Fibroblast of gingiva (primary cell): ENCODE results near the gene GSTM4.
"Not testable (repeated sequence)": the region's sequence is repeated elsewhere in the genome, so short reads cannot be mapped to it uniquely, and the experiment has no call there.

Experiments
- DNase-seq: peaks from one replicate; pipeline ENCODE4 v3.0.0-alpha.2; 2011; ENCODE audit warnings: low read depth

Gene GSTM4

GRCh38 chr1:109668123-109668775 lies 12.3 kb downstream of the GSTM4 start:
- DNase-seq: peak; percentile 0

DNA sequence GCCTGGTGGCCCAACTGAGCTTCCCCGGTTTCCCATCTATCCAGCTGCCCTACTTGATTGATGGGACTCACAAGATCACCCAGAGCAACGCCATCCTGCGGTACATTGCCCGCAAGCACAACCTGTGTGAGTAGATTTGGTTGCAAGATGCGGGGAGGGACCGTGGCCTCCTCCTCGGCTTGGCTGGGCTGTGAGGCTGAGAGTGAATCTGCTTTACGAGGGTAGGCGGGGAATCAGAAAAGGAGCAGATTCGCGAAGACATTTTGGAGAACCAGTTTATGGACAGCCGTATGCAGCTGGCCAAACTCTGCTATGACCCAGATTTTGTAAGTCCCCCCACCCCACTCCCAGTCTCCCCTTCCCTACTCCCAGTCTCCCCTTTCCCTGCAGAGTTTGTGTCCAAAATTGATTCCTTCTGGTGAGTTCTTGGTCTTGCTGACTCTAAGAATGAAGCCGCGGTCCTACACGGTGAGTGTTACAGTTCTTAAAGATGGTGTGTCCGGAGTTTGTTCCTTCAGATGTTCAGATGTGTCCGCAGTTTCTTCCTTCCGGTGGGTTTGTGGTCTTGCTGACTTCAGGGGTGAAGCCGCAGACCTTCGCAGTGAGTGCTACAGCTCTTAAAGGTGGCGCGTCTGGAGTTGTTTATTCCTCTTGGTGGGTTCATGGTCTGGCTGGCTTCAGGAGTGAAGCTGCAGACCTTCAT lies 13.5 kb downstream of the GSTM4 start:
- peak; percentile 0 for DNase-seq

- not testable (repeated sequence) for DNase-seq
Observed at GRCh38 chr1:109669949-109670302, 14.0 kb downstream of the GSTM4 start.

DNA sequence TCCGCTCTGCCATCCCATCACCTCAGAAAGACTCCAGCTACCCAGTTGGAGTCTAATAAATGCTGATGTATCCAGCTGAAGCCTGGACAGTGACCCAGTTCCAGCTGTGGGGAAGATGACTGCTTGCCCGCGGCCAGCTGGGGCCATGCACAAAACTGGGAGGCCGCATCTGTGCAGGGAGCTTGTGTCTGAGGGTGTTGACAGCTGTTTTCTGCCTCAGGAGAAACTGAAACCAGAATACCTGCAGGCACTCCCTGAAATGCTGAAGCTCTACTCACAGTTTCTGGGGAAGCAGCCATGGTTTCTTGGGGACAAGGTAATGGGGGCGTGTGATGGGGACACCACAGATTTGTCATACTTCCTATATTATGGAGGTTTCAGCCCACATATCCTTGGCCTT lies 15.2 kb downstream of the GSTM4 start:
- peak; percentile 0 for DNase-seq

DNA sequence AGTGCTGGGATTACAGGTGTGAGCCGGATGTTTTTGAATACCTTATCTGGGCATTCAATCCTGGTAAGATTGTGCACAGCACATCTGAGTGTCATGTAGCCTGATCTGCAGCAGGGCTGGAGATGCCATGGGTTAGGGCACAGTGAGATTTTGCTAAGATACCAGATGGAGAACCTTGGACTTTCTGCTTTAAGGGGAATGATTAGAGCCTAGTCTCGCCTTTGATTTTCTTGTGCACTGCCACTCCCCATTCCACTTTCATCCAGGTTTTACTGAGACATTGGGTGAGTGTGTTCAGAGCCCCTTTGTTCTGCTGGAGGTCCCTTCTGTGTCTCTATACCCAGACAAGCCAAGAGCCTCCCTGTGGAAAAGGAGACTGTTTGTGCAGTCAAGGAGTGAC lies 18.0 kb downstream of the GSTM4 start:
- DNase-seq: not testable (repeated sequence)

DNA sequence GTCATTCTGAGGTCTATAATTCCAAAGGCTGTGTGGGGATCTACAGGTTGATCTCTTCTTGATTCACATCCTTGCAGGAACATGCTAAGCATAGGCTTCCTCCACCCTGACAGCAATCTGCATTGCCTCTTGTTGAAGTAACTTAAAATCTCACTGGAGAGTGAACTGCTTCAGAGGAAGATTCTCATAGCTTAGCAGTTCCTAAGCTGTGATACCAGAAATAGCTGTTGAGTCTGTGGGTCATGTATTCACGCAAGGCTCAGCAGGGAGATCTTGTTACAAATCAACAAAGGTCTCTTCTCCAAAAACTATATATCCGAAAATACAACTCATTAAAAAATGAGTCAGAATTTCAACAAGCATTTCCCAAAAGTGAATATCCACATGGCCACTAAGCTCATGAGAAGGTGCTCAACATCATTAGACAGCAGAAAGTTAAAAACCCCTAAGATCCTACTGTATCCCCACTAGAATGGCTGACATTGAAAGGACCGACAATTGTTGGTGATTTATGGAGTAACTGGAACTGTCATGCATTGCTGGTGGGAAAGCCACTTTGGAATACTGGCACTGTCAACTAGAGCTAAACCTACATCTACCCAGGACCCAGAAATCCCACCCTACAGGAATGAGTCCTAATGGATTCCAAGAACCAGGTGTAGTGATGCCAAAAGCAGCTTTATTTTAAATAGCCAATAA lies 20.9 kb downstream of the GSTM4 start:
- peak; percentile 2 for DNase-seq

GRCh38 chr1:109677459-109677858 lies 21.6 kb downstream of the GSTM4 start:
- DNase-seq: peak; percentile 0

DNA sequence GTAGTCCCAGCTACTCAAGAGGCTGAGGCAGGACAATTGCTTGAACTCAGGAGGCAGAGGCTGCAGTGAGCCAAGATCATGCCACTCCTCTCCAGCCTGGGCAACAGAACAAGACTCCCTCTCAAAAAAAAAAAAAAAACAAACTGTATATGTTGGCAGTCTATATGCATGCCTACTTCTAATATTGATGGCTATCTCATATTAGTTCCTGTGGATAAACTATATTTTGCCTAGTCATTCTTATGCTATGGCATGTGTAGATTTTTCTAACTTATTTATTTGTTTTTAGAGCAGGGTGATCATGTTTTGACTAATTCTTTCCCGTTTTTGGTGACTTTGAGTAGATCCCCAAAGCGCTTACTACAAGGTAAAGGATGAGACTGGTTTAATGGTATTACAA lies 22.7 kb downstream of the GSTM4 start:
- not testable (repeated sequence) for DNase-seq

DNA sequence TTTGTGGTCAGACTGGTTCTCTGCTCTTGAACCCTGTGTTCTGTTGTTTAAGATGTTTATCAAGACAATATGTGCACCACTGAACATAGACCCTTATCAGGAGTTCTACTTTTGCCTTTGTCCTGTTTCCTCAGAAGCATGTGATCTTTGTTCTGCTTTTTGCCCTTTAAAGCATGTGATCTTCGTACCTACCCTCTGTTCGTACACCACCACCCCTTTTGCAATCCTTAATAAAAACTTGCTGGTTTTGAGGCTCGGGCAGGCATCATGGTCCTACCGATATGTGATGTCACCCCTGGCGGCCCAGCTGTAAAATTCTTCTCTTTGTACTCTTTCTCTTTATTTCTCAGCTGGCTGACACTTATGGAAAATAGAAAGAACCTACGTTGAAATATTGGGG lies 28.9 kb downstream of the GSTM4 start:
- DNase-seq: not testable (repeated sequence)

DNA sequence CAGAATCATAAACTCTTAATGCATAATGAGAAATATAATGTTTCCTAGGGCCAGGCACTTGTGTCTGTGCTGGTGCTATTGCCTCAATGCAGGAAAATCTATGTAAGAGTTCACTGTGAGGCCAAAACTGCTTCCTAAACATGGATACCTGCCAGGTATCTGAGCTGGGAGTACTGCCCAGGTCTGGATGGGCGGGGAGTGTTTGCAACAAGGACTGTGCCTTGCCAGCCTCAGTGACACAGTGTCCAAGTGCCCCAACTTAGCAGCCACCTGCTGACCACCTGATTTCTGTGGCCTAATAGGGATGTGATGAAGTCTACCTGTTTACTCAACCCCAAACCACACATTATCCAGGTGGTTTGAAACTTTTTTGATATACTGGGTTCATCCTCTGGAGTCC lies 29.5 kb downstream of the GSTM4 start:
- not testable (repeated sequence) for DNase-seq

DNA sequence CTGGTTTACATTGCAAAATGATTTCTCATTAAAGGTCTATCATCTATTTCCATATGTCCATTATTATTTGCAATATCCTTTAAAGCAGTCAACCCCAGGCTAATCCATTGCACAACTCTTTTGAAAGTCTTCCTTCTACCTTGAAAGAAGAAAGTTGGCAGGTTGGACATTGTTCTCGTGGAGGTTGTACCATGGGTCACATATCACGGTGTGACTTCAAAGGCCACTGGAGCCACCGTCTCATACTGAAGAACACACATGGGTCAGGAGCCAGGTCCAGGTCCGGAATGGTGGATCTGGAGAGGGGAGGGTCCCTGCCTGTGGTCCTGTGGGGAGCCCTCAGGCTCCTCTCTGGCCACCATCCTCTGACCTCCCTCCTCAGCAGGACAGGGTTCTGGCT lies 30.0 kb downstream of the GSTM4 start:
- DNase-seq: not testable (repeated sequence)

DNA sequence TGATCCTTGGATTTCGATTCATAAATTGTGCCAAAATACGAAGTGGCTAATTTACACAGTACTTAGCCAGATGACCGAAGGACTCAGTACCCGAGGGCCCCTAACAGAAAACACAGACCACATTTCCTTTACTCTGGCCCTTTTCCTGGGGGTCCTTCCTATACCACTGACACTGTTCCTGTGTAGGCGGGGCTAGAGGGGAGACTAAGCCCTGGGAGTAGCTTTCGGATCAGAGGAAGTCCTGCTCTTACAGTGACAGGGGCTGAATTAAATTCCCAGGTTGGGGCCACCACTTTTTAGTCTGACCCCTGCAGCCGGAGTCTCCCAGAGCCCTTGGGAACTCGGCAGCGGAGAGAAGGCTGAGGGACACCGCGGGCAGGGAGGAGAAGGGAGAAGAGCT lies 31.2 kb downstream of the GSTM4 start:
- DNase-seq: not testable (repeated sequence)

- no peak for DNase-seq
Observed at GRCh38 chr1:109687641-109688499, 32.0 kb downstream of the GSTM4 start, which contains the start of gene GSTM1. GSTM1 (plus strand) TSS chr1:109687817; CDS start chr1:109687874, 57 bp downstream.

DNA sequence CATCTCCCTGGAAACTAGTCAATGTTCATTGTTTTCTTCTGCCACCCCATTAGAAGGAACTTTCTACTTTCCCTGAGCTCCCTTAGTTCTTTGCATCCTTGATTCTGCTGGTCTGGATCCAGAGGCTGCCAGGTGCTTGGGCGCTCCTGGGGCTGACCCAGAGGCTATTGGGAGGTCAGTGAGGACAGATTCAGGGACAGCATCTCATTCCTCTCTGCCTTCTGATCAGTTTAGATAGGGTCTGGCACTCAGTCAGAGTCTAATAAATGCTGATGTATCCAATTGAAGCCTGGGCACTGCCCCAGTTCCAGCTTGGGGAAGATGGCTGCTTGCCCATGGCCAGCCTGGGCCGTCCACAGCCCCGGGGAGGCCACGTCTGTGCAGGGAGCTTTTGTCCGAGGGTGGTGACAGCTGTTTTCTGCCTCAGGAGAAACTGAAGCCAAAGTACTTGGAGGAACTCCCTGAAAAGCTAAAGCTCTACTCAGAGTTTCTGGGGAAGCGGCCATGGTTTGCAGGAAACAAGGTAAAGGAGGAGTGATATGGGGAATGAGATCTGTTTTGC lies 34.0 kb downstream of the GSTM4 start:
- no peak for DNase-seq

- no peak for DNase-seq
Observed at GRCh38 chr1:109691759-109692158, 35.9 kb downstream of the GSTM4 start.

- not testable (repeated sequence) for DNase-seq
Observed at GRCh38 chr1:109694400-109694799, 38.5 kb downstream of the GSTM4 start.

DNA sequence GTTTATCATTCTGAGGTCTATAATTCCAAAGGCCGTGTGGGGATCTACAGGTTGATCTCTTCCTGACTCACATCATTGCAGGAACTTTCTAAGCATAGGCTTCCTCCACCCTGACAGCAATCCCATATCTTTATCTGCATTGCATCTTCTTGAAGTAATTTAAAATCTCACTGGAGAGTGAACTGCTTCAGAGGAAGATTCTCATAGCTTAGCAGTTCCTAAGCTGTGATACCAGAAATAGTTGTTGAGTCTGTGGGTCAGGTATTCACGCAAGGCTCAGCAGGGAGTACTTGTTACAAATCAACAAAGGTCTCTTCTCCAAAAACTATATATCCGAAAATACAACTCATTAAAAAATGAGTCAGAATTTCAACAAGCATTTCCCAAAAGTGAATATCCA lies 39.2 kb downstream of the GSTM4 start:
- not testable (repeated sequence) for DNase-seq

DNA sequence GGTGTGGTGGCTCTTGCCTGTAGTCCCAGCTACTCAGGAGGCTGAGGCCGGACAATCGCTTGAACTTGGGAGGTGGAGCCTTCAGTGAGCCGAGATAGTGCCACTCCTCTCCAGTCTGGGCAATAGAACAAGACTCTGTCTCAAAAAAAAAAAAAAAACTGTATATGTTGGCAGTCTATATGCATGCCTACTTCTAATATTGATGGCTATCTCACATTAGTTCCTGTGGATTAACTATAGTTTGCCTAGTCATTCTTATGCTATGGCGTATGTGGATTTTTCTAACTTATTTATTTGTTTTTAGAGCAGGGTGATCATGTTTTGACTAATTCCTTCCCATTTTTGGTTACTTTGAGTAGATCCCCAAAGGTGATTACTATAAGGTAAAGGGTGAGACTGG lies 41.2 kb downstream of the GSTM4 start:
- DNase-seq: no peak

DNA sequence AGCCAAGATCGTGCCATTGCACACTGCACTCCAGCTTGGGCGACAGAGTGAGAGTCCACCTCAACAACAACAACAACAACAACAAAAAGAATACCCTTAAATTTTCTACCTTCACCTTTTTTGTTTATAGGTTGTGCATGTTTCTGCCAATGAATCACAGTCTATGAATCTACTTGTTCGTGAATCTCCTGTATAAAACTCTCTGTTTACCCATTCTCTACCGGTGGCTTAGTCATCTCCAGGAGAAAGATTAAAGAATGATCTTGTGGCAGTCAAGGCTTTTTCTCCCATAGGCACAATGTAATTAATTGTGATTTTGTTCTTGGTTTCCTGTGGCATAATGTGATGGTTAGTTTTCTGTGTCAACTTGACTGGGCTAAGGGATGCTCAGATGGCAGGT lies 42.0 kb downstream of the GSTM4 start:
- DNase-seq: not testable (repeated sequence)

DNA sequence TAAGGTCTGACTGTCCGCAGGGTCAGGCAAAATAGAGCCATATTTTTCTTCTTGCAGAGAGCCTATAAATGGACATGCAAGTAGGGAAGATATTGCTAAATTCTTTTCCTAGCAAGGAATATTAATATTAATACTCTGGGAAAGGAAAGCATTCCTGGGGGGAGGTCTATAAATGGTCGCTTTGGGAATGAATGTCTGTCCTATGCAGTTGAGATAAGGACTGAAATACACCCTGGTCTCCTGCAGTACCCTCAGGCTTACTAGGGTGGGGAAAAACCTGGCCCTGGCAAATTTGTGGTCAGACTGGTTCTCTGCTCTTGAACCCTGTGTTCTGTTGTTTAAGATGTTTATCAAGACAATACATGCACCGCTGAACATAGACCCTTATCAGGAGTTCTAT lies 47.0 kb downstream of the GSTM4 start:
- DNase-seq: not testable (repeated sequence)

- DNase-seq: no peak
Observed at GRCh38 chr1:109704173-109704572, 48.3 kb downstream of the GSTM4 start.

DNA sequence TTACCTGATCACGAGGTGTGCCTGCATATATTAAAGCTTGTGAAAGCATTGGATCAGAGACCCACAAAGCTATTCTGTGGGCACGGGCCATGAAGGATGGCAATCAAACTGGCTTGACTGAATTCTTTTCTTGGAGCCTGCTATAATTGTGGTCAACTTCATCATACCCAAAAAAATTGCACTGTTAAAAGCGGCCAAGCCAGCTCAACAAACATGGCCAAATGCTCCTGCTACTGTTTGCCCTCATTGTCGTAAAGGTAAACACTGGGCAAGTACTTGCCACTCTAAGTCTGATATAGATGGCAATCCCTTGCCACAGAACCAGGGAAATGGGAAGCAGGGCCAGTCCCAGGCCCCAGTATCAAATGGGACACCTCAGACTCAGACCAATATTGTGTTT lies 49.5 kb downstream of the GSTM4 start:
- peak; percentile 0 for DNase-seq
